ENCODE results near the gene SLC1A3.

Gene SLC1A3

DNA sequence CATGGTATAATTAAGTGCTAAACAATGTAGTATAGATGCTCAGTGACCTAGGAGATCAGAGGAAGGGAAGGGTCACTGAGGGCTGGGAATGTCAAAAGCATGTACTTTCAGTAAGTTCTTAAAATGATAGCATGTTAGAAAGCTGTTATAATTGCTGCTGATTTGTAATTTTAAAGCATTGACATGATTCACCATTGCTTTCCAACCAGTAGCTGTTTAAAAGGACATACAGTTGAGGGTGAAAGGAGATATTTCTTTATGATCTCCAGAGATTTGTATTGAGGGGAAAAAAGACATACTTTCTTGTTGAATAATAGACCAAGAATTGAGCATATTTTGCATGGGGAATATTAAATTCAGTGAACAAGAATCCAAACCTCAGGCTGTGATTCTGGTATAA lies 1.2 kb upstream of the SLC1A3 start:
- Histone ChIP-seq H3K4me1 (no peaks in the 10 kb centered on the region; the same call in 1 of the 2 replicates), H3K4me3 (ENCODE audit: low read depth, low read length) (no peak overlapping the region), H3K9me3 (no peaks in the 10 kb centered on the region), H3K27me3 (peaks cover 32% of the 10 kb centered on the region), H3K36me3 (no peaks in the 10 kb centered on the region)
- no peak for TF ChIP-seq CTCF (IDR thresholded peaks at IDR 0.05; ENCODE audit: low read depth, low read length)
- no peak for DNase-seq

DNA sequence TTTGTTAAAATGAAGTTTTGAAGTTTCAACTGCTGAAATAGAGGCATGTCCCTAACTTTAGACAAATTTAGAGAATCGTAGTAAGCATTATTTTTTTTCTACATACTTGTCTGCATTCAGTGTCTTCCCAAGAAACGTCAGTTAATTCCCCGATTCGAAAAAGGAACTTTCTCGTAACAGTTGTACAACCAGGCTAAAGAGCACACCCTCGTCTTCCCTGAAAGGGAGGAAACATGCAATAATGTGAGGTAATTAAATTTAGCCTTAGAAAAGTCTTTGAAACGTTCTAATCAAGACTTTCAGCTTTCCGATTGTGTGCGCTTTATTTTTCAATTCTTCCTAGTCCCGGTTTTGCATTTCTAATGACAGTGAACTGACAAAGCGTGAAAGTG lies 374 bp upstream of the SLC1A3 start:
- no peak overlapping the region; the same call in 1 of the 2 replicates for H3K4me3 ChIP-seq (ENCODE audit: low read depth, low read length)
- no peaks in the 10 kb centered on the region for H3K9me3 ChIP-seq
- peaks cover 32% of the 10 kb centered on the region for H3K27me3 ChIP-seq
- DNase-seq = no peak
- H3K4me1 ChIP-seq = no peaks in the 10 kb centered on the region; the same call in 1 of the 2 replicates
- TF ChIP-seq CTCF (IDR thresholded peaks at IDR 0.05; ENCODE audit: low read depth, low read length) = no peak
- H3K36me3 ChIP-seq = no peaks in the 10 kb centered on the region

GRCh38 chr5:36607114-36607571 lies 737 bp downstream of the SLC1A3 start:
- no peaks in the 10 kb centered on the region for H3K36me3 ChIP-seq
- H3K9me3 ChIP-seq = no peaks in the 10 kb centered on the region
- H3K27me3 ChIP-seq = peaks cover 32% of the 10 kb centered on the region
- peak overlapping the region; percentile 43 for H3K4me3 ChIP-seq (ENCODE audit: low read depth, low read length)
- no peaks in the 10 kb centered on the region; the same call in 1 of the 2 replicates for H3K4me1 ChIP-seq
- no peak for DNase-seq
- TF ChIP-seq CTCF (IDR thresholded peaks at IDR 0.05; ENCODE audit: low read depth, low read length) = no peak

GRCh38 chr5:36607838-36608783 lies 1.7 kb downstream of the SLC1A3 start:
- no peak for TF ChIP-seq CTCF (IDR thresholded peaks at IDR 0.05; ENCODE audit: low read depth, low read length)
- DNase-seq = no peak
- Histone ChIP-seq H3K4me1 (no peaks in the 10 kb centered on the region; the same call in 1 of the 2 replicates), H3K4me3 (ENCODE audit: low read depth, low read length) (peak overlapping the region; percentile 0; the same call in 1 of the 2 replicates), H3K9me3 (no peaks in the 10 kb centered on the region; the same call in 1 of the 2 replicates), H3K27me3 (peaks cover 32% of the 10 kb centered on the region), H3K36me3 (no peaks in the 10 kb centered on the region)

DNA sequence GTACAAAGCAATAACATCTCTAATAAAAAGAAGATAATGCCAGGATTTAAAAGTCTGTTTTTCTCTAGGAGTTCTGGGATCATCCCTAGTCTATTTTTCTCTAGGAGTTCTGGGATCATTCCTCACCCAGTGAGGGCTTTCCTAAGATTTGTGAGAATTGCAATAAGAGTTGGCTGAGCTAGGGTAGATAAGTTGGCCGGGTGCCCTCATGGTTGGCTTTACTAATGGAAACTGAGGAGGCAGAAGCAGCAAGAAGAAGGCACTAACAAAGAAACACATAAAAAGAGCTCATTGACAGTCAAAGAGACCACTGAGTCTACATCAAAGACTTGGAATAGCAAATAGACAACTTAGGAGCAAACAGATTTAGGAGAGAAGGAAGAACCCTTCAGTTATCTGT lies 4.2 kb downstream of the SLC1A3 start:
- Histone ChIP-seq H3K9me3 (no peaks in the 10 kb centered on the region; the same call in 1 of the 2 replicates), H3K27me3 (peaks cover 28% of the 10 kb centered on the region), H3K4me1 (peaks cover 5% of the 10 kb centered on the region), H3K4me3 (ENCODE audit: low read depth, low read length) (no peak overlapping the region), H3K36me3 (no peaks in the 10 kb centered on the region)
- no peak for TF ChIP-seq CTCF (IDR thresholded peaks at IDR 0.05; ENCODE audit: low read depth, low read length)
- DNase-seq = no peak
